Gastrocnemius medialis (tissue), 4 donors: ENCODE results near the gene MS4A4A.

Experiments
- CTCF ChIP-seq, 5 experiments: fragments of 450-650 bp in 3 of 5; fragments of 200-600 bp in 2 of 5; sonication (generic) in 2 of 5; IDR thresholded peaks in 4 of 5; conservative IDR thresholded peaks in 1 of 5; 1 replicate in 4 of 5; 2 replicates in 1 of 5; pipeline ENCODE4 v1.5.1; 2016 to 2019; ENCODE audit warnings: antibody characterized with exemption in 5 of 5, mild to moderate bottlenecking in 3 of 5, moderate library complexity in 3 of 5
- POLR2A ChIP-seq, 2 donors: fragments of 450-650 bp; IDR thresholded peaks; one replicate each; pipeline ENCODE4 v1.6.1; 2017; ENCODE audit warnings: antibody characterized with exemption in 2 of 2, mild to moderate bottlenecking in 2 of 2, moderate library complexity in 2 of 2

- TF ChIP-seq POLR2A (IDR thresholded peaks at IDR 0.05): no peak
- peak in 2 of 5 experiments; percentile 44 to 48 for TF ChIP-seq CTCF (IDR thresholded peaks at IDR 0.05 in 4 of 5, conservative IDR thresholded peaks at IDR 0.05 in 1 of 5)
These were observed 53.6 kb downstream of the MS4A4A start for GRCh38 chr11:60334005-60334620.
